ENCODE results near the gene ZNF189. TPM values are rescaled to one million over a fixed set of nuclear protein-coding genes. Genes with fewer than 3 reads are reported as not detected.

ZNF189 gene
- total RNA-seq, 1 experiment from 2014 or later = 15.8 TPM

DNA sequence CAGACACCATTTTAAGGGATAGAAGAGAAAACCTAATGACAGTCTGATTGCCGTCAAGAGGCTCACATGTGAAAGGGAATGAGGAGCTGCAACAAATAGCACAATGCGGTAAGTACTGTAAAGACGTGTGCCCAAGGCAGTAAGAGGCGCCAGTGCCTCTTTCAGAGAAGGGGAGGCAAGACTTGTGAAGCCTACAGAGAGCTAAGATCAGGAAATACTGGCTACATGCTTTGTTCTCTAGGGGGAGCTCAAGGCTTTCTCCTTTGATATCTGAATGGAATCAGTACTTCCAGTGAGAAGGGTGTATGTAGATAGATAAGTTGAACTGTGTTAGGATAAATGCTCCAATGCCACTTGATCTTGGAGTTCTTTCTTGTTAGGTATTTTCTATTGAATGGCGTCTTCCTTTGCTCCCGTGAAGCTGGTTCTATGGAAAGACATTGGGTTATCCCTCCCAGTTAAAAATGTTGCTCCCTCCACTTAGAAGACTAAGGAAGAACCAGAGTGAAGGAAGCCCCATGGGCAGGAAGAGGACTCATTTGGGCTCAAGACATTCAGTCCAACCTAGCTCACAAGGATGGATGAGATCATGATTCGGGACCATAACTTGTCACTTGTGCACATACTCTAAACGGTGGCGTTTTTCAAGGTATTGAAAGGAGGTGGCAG is 60.4 kb downstream of the ZNF189 start:
- Histone ChIP-seq H4K5ac (ENCODE audit: insufficient read length, low read depth, low read length) (no peak overlapping the region), H3K4me2 (ENCODE audit: insufficient read depth, insufficient read length, low read length) (no peak overlapping the region), H3K23me2 (ENCODE audit: insufficient read length, low read depth, low read length, poor library complexity, severe bottlenecking) (no peaks in the 10 kb centered on the region), H2BK12ac (ENCODE audit: insufficient read length, low read depth, low read length) (no peak overlapping the region), H2BK15ac (ENCODE audit: low read depth, low read length) (no peak overlapping the region), H4K8ac (replicated peaks; ENCODE audit: insufficient read length, low read depth, low read length) (no peak overlapping the region), H3K56ac (ENCODE audit: insufficient read length, low read depth, low read length) (no peak overlapping the region), H2BK5ac (ENCODE audit: insufficient read length, low read length) (no peak overlapping the region), H3K23ac (ENCODE audit: insufficient read length, low read depth, low read length) (no peak overlapping the region), H3K79me2 (ENCODE audit: insufficient read depth, low read length) (no peaks in the 10 kb centered on the region), H3K4me1 (ENCODE audit: insufficient read depth, low read length) (peaks cover 2% of the 10 kb centered on the region; the same call in 1 of the 2 replicates), H3K79me1 (ENCODE audit: insufficient read depth, low read depth, low read length, poor library complexity, severe bottlenecking) (no peaks in the 10 kb centered on the region), H2BK120ac (ENCODE audit: low read depth, low read length, poor library complexity, severe bottlenecking) (no peak overlapping the region), H3K27me3 (ENCODE audit: insufficient read depth, low read length) (no peaks in the 10 kb centered on the region), H3K18ac (ENCODE audit: insufficient read length, low read depth, low read length) (no peak overlapping the region), H3K27ac (ENCODE audit: insufficient read length, low read depth, low read length) (no peak overlapping the region), H3K9me3 (ENCODE audit: control insufficient read depth, low read depth, low read length) (no peaks in the 10 kb centered on the region), H3T11ph (ENCODE audit: low read length) (no peak overlapping the region), H3K14ac (ENCODE audit: insufficient read depth, low read length) (no peak overlapping the region), H2AK5ac (ENCODE audit: insufficient read length, low read length) (no peak overlapping the region), H4K91ac (ENCODE audit: insufficient read length, low read depth, low read length) (no peak overlapping the region), H2AFZ (ENCODE audit: low read length) (no peak overlapping the region), H3K4ac (ENCODE audit: low read depth, low read length) (no peak overlapping the region), H4K20me1 (ENCODE audit: control insufficient read depth, insufficient read depth, insufficient read length) (no peaks in the 10 kb centered on the region), H3K9ac (ENCODE audit: extremely low read depth, insufficient read length, low read length) (no peak overlapping the region), H2BK20ac (ENCODE audit: low read depth, low read length, poor library complexity, severe bottlenecking) (no peak overlapping the region)
- peaks cover 44 to 47% of the 10 kb centered on the region in 2 experiments for H3K4me1 Mint-ChIP-seq
- H3K4me3 Mint-ChIP-seq = no peak overlapping the region
- no peaks in the 10 kb centered on the region for H3K27me3 Mint-ChIP-seq (ENCODE audit: low read depth)
- H3K9me3 Mint-ChIP-seq = no peaks in the 10 kb centered on the region
- H3K36me3 Mint-ChIP-seq (ENCODE audit: insufficient read depth in 1 of 3, low read depth in 3 of 3) = peaks cover 0 to 6% (median 3%) of the 10 kb centered on the region in 3 experiments; a peak in 2 of 7 replicates
- peak overlapping the region in 2 of 3 experiments; percentile 34 to 56; a peak in 1 of 7 replicates for H3K27ac Mint-ChIP-seq
- no CpG with 5 or more reads among the region's 9 CpGs for WGBS (ENCODE audit: extremely low coverage, insufficient read length, low lambda C conversion rate)
- peak; percentile 83 for TF ChIP-seq CTCF (conservative IDR thresholded peaks at IDR 0.05)
- peak; percentile 83 for DNase-seq

Other genes starting within 250 kb of the ZNF189 start
- gene BAAT, start 13.8 kb upstream of the ZNF189 start, total RNA-seq (2021) = 0.09 and 0.15 TPM in 2 replicates
- 20.0 and 20.7 TPM in 2 replicates for gene MRPL50, start 233 bp upstream of the ZNF189 start, total RNA-seq (2021)
- not detected in 2 replicates for gene ALDOB, start 36.9 kb downstream of the ZNF189 start, total RNA-seq (2021)
- 45.4 and 48.5 TPM in 2 replicates for gene RNF20, start 135.0 kb downstream of the ZNF189 start, total RNA-seq (2021)
- gene PPP3R2, start 196.1 kb downstream of the ZNF189 start, total RNA-seq (2021) = not detected in 2 replicates